K562 (cell line): ENCODE data around the gene HNRNPF. TPM values are rescaled to one million over a fixed set of nuclear protein-coding genes. Genes with fewer than 3 reads are reported as not detected.

ENCODE experiments used
- ADNP ChIP-seq: fragments of 200-800 bp; sonication (Bioruptor generic); IDR thresholded peaks from 2 replicates; pipeline ENCODE4 v1.6.1; 2016; ENCODE audit warnings: missing genetic modification characterization, missing compliant biosample characterization
- ELF4 ChIP-seq: fragments of 450-650 bp; formaldehyde crosslinking; IDR thresholded peaks from 2 replicates; pipeline ENCODE4 v1.4.0; 2022; ENCODE audit warnings: missing genetic modification characterization
- ESRRB ChIP-seq: fragments of 250-450 bp; sonication (Bioruptor Pico); IDR thresholded peaks from 2 replicates; pipeline ENCODE4 v1.5.0; 2020; ENCODE audit warnings: mild to moderate bottlenecking, moderate library complexity, borderline replicate concordance
- EWSR1 ChIP-seq: fragments of 450-650 bp; IDR thresholded peaks from 2 replicates; pipeline ENCODE4 v1.6.1; 2018; ENCODE audit warnings: borderline replicate concordance, mild to moderate bottlenecking, low read depth, moderate library complexity; ENCODE audit not compliant: partially characterized antibody
- FOXA3 ChIP-seq, 2 experiments: fragments of 450-650 bp in 1 of 2; sonication (generic) in 1 of 2; formaldehyde crosslinking; IDR thresholded peaks in 1 of 2; conservative IDR thresholded peaks in 1 of 2; 2 replicates each; pipeline versions ENCODE4 v1.4.0 to v1.8.0; 2020 to 2022; ENCODE audit warnings: mild to moderate bottlenecking in 2 of 2, missing genetic modification reagents in 1 of 2
- GTF2A2 ChIP-seq: IDR thresholded peaks from 2 replicates; pipeline ENCODE4 v1.6.1; 2016; ENCODE audit warnings: mild to moderate bottlenecking, missing genetic modification characterization, missing compliant biosample characterization
- HDAC2 ChIP-seq: fragments of 450-650 bp; IDR thresholded peaks from 2 replicates; pipeline ENCODE4 v1.6.1; 2016; ENCODE audit warnings: mild to moderate bottlenecking
- JUND ChIP-seq, 2 experiments: IDR thresholded peaks; 2 replicates in 1 of 2; 3 replicates in 1 of 2; pipeline ENCODE4 v1.6.1; 2011; ENCODE audit warnings: borderline replicate concordance in 2 of 2, low read depth in 2 of 2, low read length in 2 of 2, improper control_type of control experiment in 1 of 2, missing biosample characterization in 1 of 2, missing genetic modification characterization in 1 of 2, missing genetic modification reagents in 1 of 2
- MIER1 ChIP-seq: fragments of 450-650 bp; IDR thresholded peaks from 2 replicates; pipeline ENCODE4 v1.6.1; 2016; ENCODE audit warnings: antibody characterized with exemption, mild to moderate bottlenecking, low read depth
- NEUROD1 ChIP-seq: fragments of 150-350 bp; IDR thresholded peaks from 2 replicates; pipeline ENCODE4 v1.6.1; 2014; ENCODE audit warnings: borderline replicate concordance, low read length, low read depth; ENCODE audit not compliant: partially characterized antibody
- NFXL1 ChIP-seq: fragments of 450-650 bp; formaldehyde crosslinking; IDR thresholded peaks from 2 replicates; pipeline ENCODE4 v1.4.0; 2021; ENCODE audit warnings: mild to moderate bottlenecking
- PHF21A ChIP-seq: fragments of 450-650 bp; IDR thresholded peaks from 2 replicates; pipeline ENCODE4 v1.6.1; 2017; ENCODE audit warnings: low read depth, borderline replicate concordance
- SMC3 ChIP-seq: conservative IDR thresholded peaks from 2 replicates; pipeline ENCODE4 v1.6.1; 2011; ENCODE audit warnings: low read depth, low read length, improper control_type of control experiment; ENCODE audit not compliant: insufficient read depth
- STAG1 ChIP-seq: sonication (generic); formaldehyde crosslinking; IDR thresholded peaks from 2 replicates; pipeline ENCODE4 v1.5.0; 2020; ENCODE audit warnings: missing genetic modification reagents, borderline replicate concordance
- TEAD4 ChIP-seq, 2 experiments: sonication (generic) in 1 of 2; formaldehyde crosslinking in 1 of 2; IDR thresholded peaks; 2 replicates each; pipeline versions ENCODE4 v1.6.1 to v1.8.0; 2012 to 2022; ENCODE audit warnings: borderline replicate concordance in 1 of 2, inconsistent platforms in 1 of 2, low read length in 1 of 2, mild to moderate bottlenecking in 1 of 2, missing genetic modification reagents in 1 of 2
- TOE1 ChIP-seq, 2 experiments: fragments of 450-650 bp in 1 of 2; sonication (generic) in 1 of 2; formaldehyde crosslinking in 1 of 2; IDR thresholded peaks; 2 replicates each; pipeline versions ENCODE4 v1.7.1 to v1.8.0; 2016 to 2022; ENCODE audit warnings: borderline replicate concordance in 2 of 2, mild to moderate bottlenecking in 2 of 2, antibody characterized with exemption in 1 of 2, inconsistent platforms in 1 of 2, low read depth in 1 of 2, missing genetic modification reagents in 1 of 2, moderate library complexity in 1 of 2
- U2AF2 ChIP-seq: fragments of 200-400 bp; formaldehyde crosslinking; optimal IDR thresholded peaks from 2 replicates; pipeline ENCODE3; 2017; ENCODE audit warnings: low read depth, mild to moderate bottlenecking, low read length
- ZBTB9 ChIP-seq: fragments of 450-650 bp; formaldehyde crosslinking; IDR thresholded peaks from 2 replicates; pipeline ENCODE4 v1.4.0; 2020; ENCODE audit warnings: mild to moderate bottlenecking, moderate library complexity
- ZNF512 ChIP-seq: IDR thresholded peaks from 2 replicates; pipeline ENCODE4 v1.6.1; 2016; ENCODE audit warnings: missing genetic modification characterization, missing compliant biosample characterization
- ZNF589 ChIP-seq: fragments of 200-800 bp; sonication (Bioruptor generic); IDR thresholded peaks from 2 replicates; pipeline ENCODE4 v1.6.1; 2016; ENCODE audit warnings: low read depth, missing genetic modification characterization, missing compliant biosample characterization
- ZNF778 ChIP-seq: fragments of 450-650 bp; formaldehyde crosslinking; IDR thresholded peaks from 2 replicates; pipeline ENCODE4 v1.4.0; 2020; ENCODE audit warnings: mild to moderate bottlenecking, moderate library complexity
- polyA plus RNA-seq, 8 experiments: library from polyadenylated mRNA; depleted of rRNA in 4 of 8; stranded (reverse) in 5 of 8; unstranded in 3 of 8; fragments of >200 nt; fragmentation: Nextera tagmentation in 2 of 8; fragmentation: Illumina TruSeq in 1 of 8; extraction: Ambion mirVana in 2 of 8; extraction: Trizol in 1 of 8; gene quantifications; 2 replicates each; pipeline versions ENCODE4 v1.2.1 to v1.2.3, GENCODE V29; 2011 to 2014; ENCODE audit warnings: inconsistent platforms in 1 of 8, missing spikeins in 1 of 8
- total RNA-seq, 7 experiments: library from RNA; depleted of rRNA in 6 of 7; stranded (reverse); fragments of >200 nt in 6 of 7; fragmentation: Illumina TruSeq in 2 of 7; extraction: Trizol in 2 of 7; gene quantifications; 2 replicates each; pipeline versions ENCODE4 v1.2.1 to v1.2.3, GENCODE V29; 2011 to 2021; ENCODE audit warnings: low replicate concordance in 1 of 7

HNRNPF gene
- total and polyA plus RNA-seq, 9 of the 15 experiments (the other 6 are each of a cell fraction or from before 2014, with no cell fraction given): 192 to 489 (median 416) TPM

GRCh38 chr10:43380610-43381222 is 28.3 kb downstream of the HNRNPF start (continued):
- TF ChIP-seq JUND (IDR thresholded peaks at IDR 0.05; ENCODE audit: borderline replicate concordance, low read depth, low read length) (peak; percentile 74), JUND (tag; IDR thresholded peaks at IDR 0.05; ENCODE audit: borderline replicate concordance, low read depth, low read length) (peak; percentile 48; the same call in 1 of the 3 replicates), PHF21A (no peak), FOXA3 (CRISPR knock-in tag; conservative IDR thresholded peaks at IDR 0.05 in 1 of 2, IDR thresholded peaks at IDR 0.05 in 1 of 2) (no peak), GTF2A2 (tag) (no peak), ELF4 (CRISPR knock-in tag) (peak; percentile 84; the same call in 1 of the 2 replicates), SMC3 (no peak), EWSR1 (no peak), ADNP (tag) (no peak), ZBTB9 (CRISPR knock-in tag) (no peak), TOE1 (IDR thresholded peaks at IDR 0.05; ENCODE audit: borderline replicate concordance) (no peak), TOE1 (CRISPR knock-in tag; IDR thresholded peaks at IDR 0.05; ENCODE audit: borderline replicate concordance, low read depth) (no peak), MIER1 (no peak), ZNF589 (no peak), HDAC2 (peak; percentile 91), ZNF512 (tag) (no peak), STAG1 (no peak), ESRRB (CRISPR knock-in tag) (no peak), NFXL1 (CRISPR knock-in tag) (no peak), TEAD4 (IDR thresholded peaks at IDR 0.05; ENCODE audit: low read length) (peak; percentile 33; the same call in 1 of the 2 replicates), TEAD4 (CRISPR knock-in tag; IDR thresholded peaks at IDR 0.05; ENCODE audit: borderline replicate concordance) (no peak), U2AF2 (no peak), ZNF778 (CRISPR knock-in tag) (no peak), NEUROD1 (no peak)
